Lung (tissue), 12 donors: ENCODE data around the gene MUS81. TPM values are rescaled to one million over a fixed set of nuclear protein-coding genes. Genes with fewer than 3 reads are reported as not detected.

Source experiments
- ATAC-seq: fragments of 200-7000 bp; cut with Tn5 transposase; one replicate; pipeline ENCODE4 v1.9.1; 2020; ENCODE audit warnings: moderate number of reproducible peaks; ENCODE audit not compliant: insufficient read depth, low FRiP score
- DNase-seq, 3 donors: peaks; one replicate each; pipeline ENCODE4 v3.0.0-alpha.2; 2013 to 2017
- H3K27ac ChIP-seq, 2 donors: one replicate each; pipeline ENCODE4 v1.5.1; 2013; ENCODE audit warnings: mild to moderate bottlenecking in 2 of 2, moderate library complexity in 2 of 2, control low read depth in 1 of 2, inconsistent platforms in 1 of 2, low read depth in 1 of 2, low read length in 1 of 2
- H3K27me3 ChIP-seq, 3 donors: one replicate each; pipeline ENCODE4 v1.5.1; 2013; ENCODE audit warnings: low read length in 2 of 3; ENCODE audit not compliant: control insufficient read depth in 3 of 3, insufficient read depth in 3 of 3
- H3K36me3 ChIP-seq, 4 donors: one replicate each; pipeline ENCODE4 v1.5.1; 2013; ENCODE audit warnings: low read length in 4 of 4, mild to moderate bottlenecking in 1 of 4, moderate library complexity in 1 of 4; ENCODE audit not compliant: control insufficient read depth in 4 of 4, insufficient read depth in 4 of 4
- H3K4me1 ChIP-seq, 5 donors: one replicate each; pipeline ENCODE4 v1.5.1; 2013; ENCODE audit warnings: low read length in 5 of 5, mild to moderate bottlenecking in 2 of 5, moderate library complexity in 1 of 5; ENCODE audit not compliant: control insufficient read depth in 5 of 5, insufficient read depth in 5 of 5
- H3K4me3 ChIP-seq: one replicate; pipeline ENCODE4 v1.5.1; 2013; ENCODE audit warnings: mild to moderate bottlenecking, control low read depth, moderate library complexity
- H3K9ac ChIP-seq, 2 donors: one replicate each; pipeline ENCODE4 v1.5.1; 2013; ENCODE audit warnings: low read length in 2 of 2, control low read depth in 1 of 2; ENCODE audit not compliant: insufficient read depth in 1 of 2
- H3K9me3 ChIP-seq, 4 donors: one replicate each; pipeline ENCODE4 v1.5.1; 2013; ENCODE audit warnings: low read length in 3 of 4, mild to moderate bottlenecking in 1 of 4, moderate library complexity in 1 of 4; ENCODE audit not compliant: control insufficient read depth in 4 of 4, insufficient read depth in 3 of 4
- CTCF ChIP-seq: IDR thresholded peaks from 2 replicates; pipeline ENCODE4 v1.5.1; 2012; ENCODE audit warnings: mild to moderate bottlenecking; ENCODE audit errors: control extremely low read depth, extremely low read depth
- WGBS, 2 donors: extraction: QIAGEN DNeasy Blood & Tissue Kit; methylation state at CpG; one replicate each; pipeline ENCODE4 v1.1.7; 2013; 5-methylcytosine and 5-hydroxymethylcytosine counted together
- polyA plus RNA-seq, 2 donors: library from polyadenylated mRNA; stranded (reverse); fragments of 200-250 nt; gene quantifications; one replicate each; pipeline ENCODE4 v1.2.1, GENCODE V29; 2013
- total RNA-seq, 2 donors: library from RNA; depleted of rRNA in 1 of 2; stranded (reverse); fragments of >200 nt in 1 of 2; gene quantifications; one replicate each; pipeline ENCODE4 v1.2.1, GENCODE V29; 2014 to 2021
- donor health status: control.
- donor health status: control.
- donor health status: Bipolar disorder and iron deficiency.
- donor health status: healthy.
- donor health status: DM: yes; HTN: yes; CAD: no.

The MUS81 gene
- total and polyA plus RNA-seq, 4 donors: 35.0 to 62.2 (median 53.8) TPM

DNA sequence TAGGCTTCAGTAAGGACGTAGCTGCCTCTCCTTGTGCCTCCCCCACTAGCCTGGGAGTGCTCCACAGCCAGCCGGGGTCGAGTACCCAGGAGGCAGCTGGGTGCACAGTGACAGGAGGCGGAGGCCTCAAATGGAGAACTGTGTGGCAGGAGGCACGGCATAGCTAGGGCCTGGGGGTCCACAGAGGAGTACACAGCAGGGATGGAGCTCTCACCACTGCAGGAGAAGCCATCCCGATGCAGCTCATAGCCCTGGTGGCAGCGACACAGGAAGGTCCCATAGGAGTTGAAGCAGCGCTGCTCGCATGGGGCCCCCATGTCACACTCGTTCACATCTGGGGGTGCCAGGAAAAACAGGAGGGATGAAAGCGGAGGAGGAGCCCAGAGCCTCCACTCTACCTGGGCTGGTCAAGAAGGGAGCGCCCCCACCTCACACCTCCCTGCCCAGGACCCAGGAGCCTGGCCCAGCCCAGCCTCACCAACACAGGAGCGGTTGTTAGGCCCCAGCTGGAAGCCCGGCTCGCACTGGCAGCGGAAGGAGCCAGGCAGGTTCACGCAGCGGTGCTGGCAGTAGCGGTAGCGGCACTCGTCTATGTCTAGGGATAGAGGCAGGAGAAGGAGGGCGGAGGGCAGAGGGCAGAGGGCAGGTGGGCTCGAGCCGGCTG is 9.5 kb downstream of the MUS81 start:
- TF ChIP-seq CTCF: no peak
- Histone ChIP-seq H3K9me3 (no peaks in the 10 kb centered on the region), H3K27me3 (no peaks in the 10 kb centered on the region), H3K9ac (no peak overlapping the region), H3K4me1 (peaks cover 0 to 27% (median 9%) of the 10 kb centered on the region in 5 donors), H3K4me3 (no peak overlapping the region), H3K36me3 (peaks cover 11 to 41% (median 23%) of the 10 kb centered on the region in 4 donors), H3K27ac (peak overlapping the region in 1 of 2 donors; percentile 20)
- DNase-seq (no peak), ATAC-seq (no peak)
- 87 to 89% methylated on average over 24 of the region's 24 CpGs for WGBS, 2 donors

DNA sequence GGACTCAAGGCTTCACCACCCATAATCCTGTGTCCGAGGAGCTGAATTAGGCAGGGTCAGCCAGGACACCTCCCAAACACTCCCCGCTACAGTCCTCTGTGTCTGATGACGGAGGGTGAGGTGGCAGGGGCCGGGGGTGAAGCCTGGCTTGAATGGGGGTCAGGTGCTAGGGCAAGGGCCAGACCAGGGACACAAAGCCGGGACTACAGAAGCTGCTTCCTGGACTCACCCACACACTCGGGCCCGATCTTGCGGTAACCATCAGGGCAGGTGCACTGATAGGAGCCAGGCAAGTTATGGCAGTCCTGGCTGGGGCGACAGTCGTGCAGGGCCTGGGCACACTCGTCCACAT is 10.1 kb downstream of the MUS81 start:
- DNase-seq: no peak
- Histone ChIP-seq H3K4me3 (no peak overlapping the region), H3K9me3 (no peaks in the 10 kb centered on the region), H3K4me1 (peaks cover 0 to 27% (median 9%) of the 10 kb centered on the region in 5 donors), H3K27me3 (no peaks in the 10 kb centered on the region), H3K27ac (peak overlapping the region in 1 of 2 donors; percentile 2), H3K36me3 (peaks cover 8 to 37% (median 20%) of the 10 kb centered on the region in 4 donors), H3K9ac (no peak overlapping the region)
- 47 to 74% methylated on average over 11 of the region's 11 CpGs for WGBS, 2 donors
- ATAC-seq: no peak
- no peak for TF ChIP-seq CTCF

DNA sequence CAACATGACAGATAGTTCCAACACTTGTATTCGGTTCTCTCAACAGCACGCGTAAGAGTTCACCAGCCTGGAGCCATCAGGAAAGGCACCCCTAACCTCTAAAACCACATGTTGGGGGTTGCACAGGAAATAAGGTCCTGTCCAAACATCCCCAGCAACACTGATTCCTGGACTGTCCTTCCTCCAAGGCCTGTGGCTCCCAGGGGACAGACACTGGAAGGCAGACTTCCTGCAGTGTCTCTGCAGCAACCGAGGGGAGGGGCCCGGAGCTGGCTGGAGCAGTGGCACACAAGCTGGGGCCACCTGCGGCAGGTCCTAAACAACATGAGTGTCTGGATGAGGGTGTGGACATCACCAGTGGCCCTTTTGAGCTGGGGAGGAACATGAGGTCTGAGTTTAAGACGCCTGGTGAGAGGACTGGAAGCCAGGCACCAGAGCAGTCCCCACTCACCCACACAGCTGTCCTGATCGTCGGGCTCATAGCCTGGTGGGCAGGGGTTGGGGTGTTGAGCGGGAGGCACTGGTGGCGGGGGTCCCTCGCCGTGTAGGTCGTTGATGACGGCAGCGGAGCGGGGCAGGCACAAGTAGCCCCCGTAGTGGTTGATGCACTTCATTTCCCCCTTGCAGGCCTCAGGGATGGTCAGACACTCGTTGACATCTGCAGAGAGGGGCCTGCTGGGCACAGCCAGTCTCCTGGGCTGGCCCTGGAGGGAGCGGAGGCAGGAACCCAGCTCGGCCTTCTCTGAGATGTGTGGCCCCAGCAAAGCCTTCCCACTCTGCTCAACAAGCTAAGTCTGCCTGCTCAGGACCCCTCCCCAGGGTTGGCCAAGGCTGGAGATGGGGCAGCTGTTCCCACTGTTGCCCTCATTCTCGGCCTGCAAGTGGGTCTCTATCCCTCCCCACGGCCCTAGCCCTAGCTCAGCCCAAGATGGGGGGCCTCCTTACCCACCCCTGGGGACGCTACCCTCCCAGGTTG is 10.8 kb downstream of the MUS81 start:
- no peaks in the 10 kb centered on the region for H3K27me3 ChIP-seq
- H3K4me1 ChIP-seq: peaks cover 0 to 27% (median 9%) of the 10 kb centered on the region in 5 donors
- ATAC-seq: no peak
- TF ChIP-seq CTCF: no peak
- no peak overlapping the region for H3K4me3 ChIP-seq
- peak in 1 of 3 donors; percentile 41 for DNase-seq
- peak overlapping the region; percentile 67 to 89 for H3K27ac ChIP-seq
- peaks cover 4 to 34% (median 17%) of the 10 kb centered on the region in 4 donors for H3K36me3 ChIP-seq
- H3K9ac ChIP-seq: peak overlapping the region in 1 of 2 donors; percentile 61
- WGBS, 2 donors: 57 to 62% methylated on average over 24 of the region's 24 CpGs
- no peaks in the 10 kb centered on the region for H3K9me3 ChIP-seq
